Measurements from ENCODE around the gene DISC1. TPM values are rescaled to one million over a fixed set of nuclear protein-coding genes. Genes with fewer than 3 reads are reported as not detected.

DISC1 gene
- total RNA-seq, 1 donor from 2014 or later, result 12.5 TPM

GRCh38 chr1:231735411-231735810 is 108.8 kb downstream of the DISC1 start:
- Histone ChIP-seq H3K9ac (ENCODE audit: low read depth in 1 of 3, low read length in 3 of 3) (no peak overlapping the region), H3K4me1 (ENCODE audit: control insufficient read depth in 3 of 3, insufficient read depth in 3 of 3, low read length in 3 of 3) (no peaks in the 10 kb centered on the region), H3K9me3 (ENCODE audit: control insufficient read depth in 3 of 3, low read length in 3 of 3) (no peaks in the 10 kb centered on the region), H3K36me3 (ENCODE audit: control insufficient read depth in 3 of 3, insufficient read depth in 3 of 3, low read length in 3 of 3) (no peaks in the 10 kb centered on the region), H3K27ac (ENCODE audit: low read depth, low read length) (no peak overlapping the region), H3K27me3 (ENCODE audit: control insufficient read depth in 3 of 3, insufficient read depth in 3 of 3, low read length in 3 of 3) (no peaks in the 10 kb centered on the region), H3K4me3 (ENCODE audit: low read length in 3 of 3) (no peak overlapping the region)

GRCh38 chr1:231735941-231736340 is 109.4 kb downstream of the DISC1 start:
- Histone ChIP-seq H3K9me3 (ENCODE audit: control insufficient read depth in 3 of 3, low read length in 3 of 3) (no peaks in the 10 kb centered on the region), H3K27me3 (ENCODE audit: control insufficient read depth in 3 of 3, insufficient read depth in 3 of 3, low read length in 3 of 3) (no peaks in the 10 kb centered on the region), H3K4me3 (ENCODE audit: low read length in 3 of 3) (no peak overlapping the region), H3K4me1 (ENCODE audit: control insufficient read depth in 3 of 3, insufficient read depth in 3 of 3, low read length in 3 of 3) (no peaks in the 10 kb centered on the region), H3K36me3 (ENCODE audit: control insufficient read depth in 3 of 3, insufficient read depth in 3 of 3, low read length in 3 of 3) (no peaks in the 10 kb centered on the region), H3K9ac (ENCODE audit: low read depth in 1 of 3, low read length in 3 of 3) (no peak overlapping the region), H3K27ac (ENCODE audit: low read depth, low read length) (no peak overlapping the region)

GRCh38 chr1:231736464-231736863 is 109.9 kb downstream of the DISC1 start:
- no peak overlapping the region for H3K4me3 ChIP-seq (ENCODE audit: low read length in 3 of 3)
- H3K9ac ChIP-seq (ENCODE audit: low read depth in 1 of 3, low read length in 3 of 3), result no peak overlapping the region
- H3K27me3 ChIP-seq (ENCODE audit: control insufficient read depth in 3 of 3, insufficient read depth in 3 of 3, low read length in 3 of 3), result no peaks in the 10 kb centered on the region
- no peaks in the 10 kb centered on the region for H3K36me3 ChIP-seq (ENCODE audit: control insufficient read depth in 3 of 3, insufficient read depth in 3 of 3, low read length in 3 of 3)
- H3K9me3 ChIP-seq (ENCODE audit: control insufficient read depth in 3 of 3, low read length in 3 of 3), result no peaks in the 10 kb centered on the region
- H3K27ac ChIP-seq (ENCODE audit: low read depth, low read length), result no peak overlapping the region
- no peaks in the 10 kb centered on the region for H3K4me1 ChIP-seq (ENCODE audit: control insufficient read depth in 3 of 3, insufficient read depth in 3 of 3, low read length in 3 of 3)

GRCh38 chr1:231738554-231738953 is 112.0 kb downstream of the DISC1 start:
- Histone ChIP-seq H3K9ac (ENCODE audit: low read depth in 1 of 3, low read length in 3 of 3) (no peak overlapping the region), H3K27ac (ENCODE audit: low read depth, low read length) (no peak overlapping the region), H3K4me1 (ENCODE audit: control insufficient read depth in 3 of 3, insufficient read depth in 3 of 3, low read length in 3 of 3) (no peaks in the 10 kb centered on the region), H3K9me3 (ENCODE audit: control insufficient read depth in 3 of 3, low read length in 3 of 3) (no peaks in the 10 kb centered on the region), H3K36me3 (ENCODE audit: control insufficient read depth in 3 of 3, insufficient read depth in 3 of 3, low read length in 3 of 3) (no peaks in the 10 kb centered on the region), H3K27me3 (ENCODE audit: control insufficient read depth in 3 of 3, insufficient read depth in 3 of 3, low read length in 3 of 3) (no peaks in the 10 kb centered on the region), H3K4me3 (ENCODE audit: low read length in 3 of 3) (no peak overlapping the region)

GRCh38 chr1:231743966-231744365 is 117.4 kb downstream of the DISC1 start:
- no peaks in the 10 kb centered on the region for H3K36me3 ChIP-seq (ENCODE audit: control insufficient read depth in 3 of 3, insufficient read depth in 3 of 3, low read length in 3 of 3)
- H3K9me3 ChIP-seq (ENCODE audit: control insufficient read depth in 3 of 3, low read length in 3 of 3), result no peaks in the 10 kb centered on the region
- no peak overlapping the region for H3K27ac ChIP-seq (ENCODE audit: low read depth, low read length)
- no peak overlapping the region for H3K4me3 ChIP-seq (ENCODE audit: low read length in 3 of 3)
- H3K27me3 ChIP-seq (ENCODE audit: control insufficient read depth in 3 of 3, insufficient read depth in 3 of 3, low read length in 3 of 3), result no peaks in the 10 kb centered on the region
- no peak overlapping the region for H3K9ac ChIP-seq (ENCODE audit: low read depth in 1 of 3, low read length in 3 of 3)
- H3K4me1 ChIP-seq (ENCODE audit: control insufficient read depth in 3 of 3, insufficient read depth in 3 of 3, low read length in 3 of 3), result peaks cover 0 to 3% (median 0%) of the 10 kb centered on the region in 3 donors

- H3K36me3 ChIP-seq (ENCODE audit: control insufficient read depth in 3 of 3, insufficient read depth in 3 of 3, low read length in 3 of 3), result peaks cover 0 to 4% (median 0%) of the 10 kb centered on the region in 3 donors
- H3K4me1 ChIP-seq (ENCODE audit: control insufficient read depth in 3 of 3, insufficient read depth in 3 of 3, low read length in 3 of 3), result peaks cover 0 to 3% (median 0%) of the 10 kb centered on the region in 3 donors
- H3K9me3 ChIP-seq (ENCODE audit: control insufficient read depth in 3 of 3, low read length in 3 of 3), result peaks cover 0 to 4% (median 0%) of the 10 kb centered on the region in 3 donors
- H3K9ac ChIP-seq (ENCODE audit: low read depth in 1 of 3, low read length in 3 of 3), result no peak overlapping the region
- no peak overlapping the region for H3K27ac ChIP-seq (ENCODE audit: low read depth, low read length)
- H3K4me3 ChIP-seq (ENCODE audit: low read length in 3 of 3), result no peak overlapping the region
- H3K27me3 ChIP-seq (ENCODE audit: control insufficient read depth in 3 of 3, insufficient read depth in 3 of 3, low read length in 3 of 3), result no peaks in the 10 kb centered on the region
Measured at GRCh38 chr1:231748760-231749415, 122.3 kb downstream of the DISC1 start.

GRCh38 chr1:231750296-231750695 is 123.7 kb downstream of the DISC1 start:
- H3K36me3 ChIP-seq (ENCODE audit: control insufficient read depth in 3 of 3, insufficient read depth in 3 of 3, low read length in 3 of 3), result peaks cover 0 to 4% (median 0%) of the 10 kb centered on the region in 3 donors
- no peak overlapping the region for H3K4me3 ChIP-seq (ENCODE audit: low read length in 3 of 3)
- H3K27me3 ChIP-seq (ENCODE audit: control insufficient read depth in 3 of 3, insufficient read depth in 3 of 3, low read length in 3 of 3), result no peaks in the 10 kb centered on the region
- H3K9ac ChIP-seq (ENCODE audit: low read depth in 1 of 3, low read length in 3 of 3), result no peak overlapping the region
- H3K4me1 ChIP-seq (ENCODE audit: control insufficient read depth in 3 of 3, insufficient read depth in 3 of 3, low read length in 3 of 3), result peaks cover 0 to 3% (median 0%) of the 10 kb centered on the region in 3 donors
- H3K27ac ChIP-seq (ENCODE audit: low read depth, low read length), result no peak overlapping the region
- peaks cover 0 to 4% (median 0%) of the 10 kb centered on the region in 3 donors for H3K9me3 ChIP-seq (ENCODE audit: control insufficient read depth in 3 of 3, low read length in 3 of 3)

GRCh38 chr1:231750818-231751362 is 124.3 kb downstream of the DISC1 start:
- Histone ChIP-seq H3K9me3 (ENCODE audit: control insufficient read depth in 3 of 3, low read length in 3 of 3) (peaks cover 0 to 4% (median 0%) of the 10 kb centered on the region in 3 donors), H3K4me3 (ENCODE audit: low read length in 3 of 3) (no peak overlapping the region), H3K9ac (ENCODE audit: low read depth in 1 of 3, low read length in 3 of 3) (no peak overlapping the region), H3K27me3 (ENCODE audit: control insufficient read depth in 3 of 3, insufficient read depth in 3 of 3, low read length in 3 of 3) (no peaks in the 10 kb centered on the region), H3K27ac (ENCODE audit: low read depth, low read length) (no peak overlapping the region), H3K36me3 (ENCODE audit: control insufficient read depth in 3 of 3, insufficient read depth in 3 of 3, low read length in 3 of 3) (peaks cover 0 to 4% (median 0%) of the 10 kb centered on the region in 3 donors), H3K4me1 (ENCODE audit: control insufficient read depth in 3 of 3, insufficient read depth in 3 of 3, low read length in 3 of 3) (peaks cover 0 to 3% (median 0%) of the 10 kb centered on the region in 3 donors)

- Histone ChIP-seq H3K9ac (ENCODE audit: low read depth in 1 of 3, low read length in 3 of 3) (no peak overlapping the region), H3K27ac (ENCODE audit: low read depth, low read length) (no peak overlapping the region), H3K36me3 (ENCODE audit: control insufficient read depth in 3 of 3, insufficient read depth in 3 of 3, low read length in 3 of 3) (peaks cover 0 to 4% (median 0%) of the 10 kb centered on the region in 3 donors), H3K4me3 (ENCODE audit: low read length in 3 of 3) (no peak overlapping the region), H3K27me3 (ENCODE audit: control insufficient read depth in 3 of 3, insufficient read depth in 3 of 3, low read length in 3 of 3) (no peaks in the 10 kb centered on the region), H3K4me1 (ENCODE audit: control insufficient read depth in 3 of 3, insufficient read depth in 3 of 3, low read length in 3 of 3) (peaks cover 0 to 3% (median 0%) of the 10 kb centered on the region in 3 donors), H3K9me3 (ENCODE audit: control insufficient read depth in 3 of 3, low read length in 3 of 3) (peaks cover 0 to 4% (median 0%) of the 10 kb centered on the region in 3 donors)
Measured at GRCh38 chr1:231751415-231751814, 124.8 kb downstream of the DISC1 start.

- H3K4me3 ChIP-seq (ENCODE audit: low read length in 3 of 3), result no peak overlapping the region
Measured at GRCh38 chr1:231753313-231753712, 126.7 kb downstream of the DISC1 start.

More at GRCh38 chr1:231753313-231753712, 126.7 kb downstream of the DISC1 start:
- Histone ChIP-seq H3K4me1 (ENCODE audit: control insufficient read depth in 3 of 3, insufficient read depth in 3 of 3, low read length in 3 of 3) (peaks cover 0 to 3% (median 2%) of the 10 kb centered on the region in 3 donors), H3K36me3 (ENCODE audit: control insufficient read depth in 3 of 3, insufficient read depth in 3 of 3, low read length in 3 of 3) (peaks cover 0 to 4% (median 0%) of the 10 kb centered on the region in 3 donors), H3K9me3 (ENCODE audit: control insufficient read depth in 3 of 3, low read length in 3 of 3) (peaks cover 0 to 4% (median 0%) of the 10 kb centered on the region in 3 donors), H3K27me3 (ENCODE audit: control insufficient read depth in 3 of 3, insufficient read depth in 3 of 3, low read length in 3 of 3) (no peaks in the 10 kb centered on the region), H3K27ac (ENCODE audit: low read depth, low read length) (no peak overlapping the region), H3K9ac (ENCODE audit: low read depth in 1 of 3, low read length in 3 of 3) (no peak overlapping the region)
